GM12874 (cell line): Measurements from ENCODE around the gene PRTG.

Experiments
- TF ChIP-seq, protein P1 (sequence below): IDR thresholded peaks from 2 replicates; pipeline ENCODE4 v1.5.1; 2011; ENCODE audit warnings: low read depth, mild to moderate bottlenecking, control low read depth, low read length, moderate library complexity; ENCODE audit not compliant: insufficient read depth

PRTG gene

GRCh38 chr15:55742927-55743728 lies at the start of gene PRTG:
Gene PRTG, minus strand, starts transcription at chr15:55743152. Its CDS starts 221 bp downstream, at chr15:55742931.
- TF ChIP-seq, protein P1, sequence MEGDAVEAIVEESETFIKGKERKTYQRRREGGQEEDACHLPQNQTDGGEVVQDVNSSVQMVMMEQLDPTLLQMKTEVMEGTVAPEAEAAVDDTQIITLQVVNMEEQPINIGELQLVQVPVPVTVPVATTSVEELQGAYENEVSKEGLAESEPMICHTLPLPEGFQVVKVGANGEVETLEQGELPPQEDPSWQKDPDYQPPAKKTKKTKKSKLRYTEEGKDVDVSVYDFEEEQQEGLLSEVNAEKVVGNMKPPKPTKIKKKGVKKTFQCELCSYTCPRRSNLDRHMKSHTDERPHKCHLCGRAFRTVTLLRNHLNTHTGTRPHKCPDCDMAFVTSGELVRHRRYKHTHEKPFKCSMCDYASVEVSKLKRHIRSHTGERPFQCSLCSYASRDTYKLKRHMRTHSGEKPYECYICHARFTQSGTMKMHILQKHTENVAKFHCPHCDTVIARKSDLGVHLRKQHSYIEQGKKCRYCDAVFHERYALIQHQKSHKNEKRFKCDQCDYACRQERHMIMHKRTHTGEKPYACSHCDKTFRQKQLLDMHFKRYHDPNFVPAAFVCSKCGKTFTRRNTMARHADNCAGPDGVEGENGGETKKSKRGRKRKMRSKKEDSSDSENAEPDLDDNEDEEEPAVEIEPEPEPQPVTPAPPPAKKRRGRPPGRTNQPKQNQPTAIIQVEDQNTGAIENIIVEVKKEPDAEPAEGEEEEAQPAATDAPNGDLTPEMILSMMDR = no peak

DNA sequence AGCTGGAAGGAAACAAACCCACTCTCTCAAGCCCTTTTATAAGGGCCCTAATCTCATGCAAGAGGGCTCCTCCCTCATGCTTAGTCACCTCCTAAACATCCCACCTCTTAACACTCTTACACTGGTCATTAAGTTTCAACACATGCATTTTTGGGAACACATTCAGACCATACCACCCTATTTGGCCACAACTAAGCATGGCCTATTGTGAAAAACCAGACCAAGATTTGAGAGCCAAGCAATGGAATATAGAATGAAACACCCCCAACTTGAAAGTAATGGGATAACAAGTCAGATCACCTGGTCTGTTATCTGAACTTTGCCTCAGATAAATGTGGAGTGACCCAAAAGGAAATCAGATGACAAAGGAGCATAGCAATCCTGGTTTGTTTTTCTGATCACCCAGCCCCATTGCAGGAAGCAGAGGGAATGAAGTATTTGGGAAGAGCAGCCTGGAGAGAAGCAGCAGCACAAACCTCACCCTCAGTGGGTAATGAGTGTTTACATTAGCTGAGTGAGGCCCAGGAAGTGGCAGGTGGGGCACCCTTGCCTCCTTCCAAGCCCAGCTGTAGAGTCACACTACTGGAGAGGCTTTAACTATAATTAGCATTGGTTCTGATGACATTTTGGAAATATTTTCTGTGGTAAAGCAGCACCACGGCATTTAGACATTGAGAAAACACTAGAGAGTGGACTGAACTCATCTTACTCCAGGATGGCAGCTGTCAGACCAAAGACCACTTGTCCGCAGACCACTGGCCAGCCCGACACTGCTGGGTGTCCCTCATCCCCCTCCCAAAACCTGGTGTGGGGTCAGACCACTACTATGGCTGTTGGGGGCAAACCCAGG lies 48.8 kb upstream of the PRTG start:
- TF ChIP-seq, protein P1 = no peak

DNA sequence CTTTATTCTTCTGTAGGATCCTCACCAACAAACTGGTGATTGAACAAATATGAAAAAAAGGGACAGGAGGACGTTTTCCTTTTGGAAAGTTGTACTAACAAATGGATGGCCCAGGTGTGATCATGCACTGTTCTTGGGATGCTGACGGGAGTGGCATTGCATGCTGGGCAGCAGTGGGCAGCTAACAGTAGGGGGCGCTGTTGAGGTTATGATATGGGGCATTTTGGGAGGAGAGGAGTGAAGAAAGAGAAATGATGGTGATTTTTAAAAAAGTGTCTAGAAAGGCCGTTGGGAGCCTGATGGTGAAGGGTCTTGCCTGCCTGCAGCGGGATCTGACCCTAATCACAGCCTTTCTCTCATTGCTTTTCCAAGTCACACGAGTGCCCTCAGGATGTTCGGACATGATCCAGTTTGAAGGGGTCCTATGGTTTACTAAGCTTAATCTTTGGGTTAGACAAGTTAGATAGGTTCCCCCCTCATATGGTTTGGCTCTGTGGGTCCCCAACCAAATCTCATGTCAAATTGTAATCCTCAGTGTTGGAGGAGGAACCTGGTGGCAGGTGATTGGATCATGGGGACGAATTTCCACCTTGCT lies 46.2 kb upstream of the PRTG start:
- TF ChIP-seq, protein P1 = peak; percentile 69

DNA sequence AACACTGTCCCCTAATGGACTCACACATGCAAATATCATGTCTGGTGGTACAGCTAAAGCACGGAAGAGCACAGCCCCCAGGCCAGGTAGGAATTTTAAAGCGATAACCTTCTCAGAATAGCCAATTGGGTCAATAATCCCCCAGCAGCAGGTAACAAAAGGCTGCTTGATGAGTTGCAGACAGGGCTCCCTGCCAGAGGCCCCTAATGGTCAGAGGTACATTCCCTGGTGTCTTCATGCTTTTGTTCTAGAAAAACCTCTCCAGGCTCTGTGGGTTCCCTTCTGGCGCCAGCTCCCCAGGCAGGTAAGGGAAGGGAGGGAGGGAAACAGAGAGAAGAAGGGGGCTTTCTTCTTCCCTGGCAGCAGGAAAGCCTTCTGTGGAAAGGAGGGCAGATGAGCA lies 43.4 kb upstream of the PRTG start:
- TF ChIP-seq, protein P1 = no peak

DNA sequence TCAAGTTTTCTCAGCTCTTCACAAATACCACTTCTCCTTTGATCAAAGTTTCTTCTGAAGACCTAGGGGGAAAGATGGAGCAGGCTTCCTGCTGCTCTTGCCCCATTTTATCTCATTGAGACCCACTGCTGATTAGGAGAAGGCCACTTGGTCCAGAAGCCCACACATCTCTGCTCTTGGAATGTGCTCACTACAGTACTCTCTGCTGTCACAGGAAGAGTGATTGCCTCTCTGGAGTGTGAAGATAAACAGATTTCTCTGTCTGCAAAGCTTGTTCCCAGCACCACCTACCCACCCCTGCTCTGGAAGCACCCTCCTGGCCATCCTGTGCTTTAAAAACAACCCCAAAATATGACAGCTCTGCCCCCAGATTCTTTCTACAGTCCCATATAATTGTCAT lies 41.3 kb upstream of the PRTG start:
- TF ChIP-seq, protein P1 = no peak

DNA sequence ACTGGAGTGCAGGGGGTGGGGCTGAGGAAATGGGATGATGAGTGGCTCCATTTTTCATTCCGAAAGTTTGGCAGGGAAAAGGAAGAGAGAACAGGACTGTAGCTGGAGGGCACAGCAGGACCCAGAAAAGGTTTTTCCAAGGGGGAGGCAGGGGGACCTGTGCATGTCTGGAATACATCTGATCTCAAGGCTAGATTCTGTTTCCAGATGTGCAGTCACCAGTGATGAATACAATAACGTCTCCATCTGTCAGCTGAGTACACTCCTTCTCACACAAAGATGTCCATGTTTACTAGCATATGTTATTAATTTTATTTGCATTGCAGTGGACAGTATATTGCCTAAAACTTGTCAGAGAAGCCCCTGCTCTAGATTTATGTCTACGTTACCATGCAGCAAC lies 39.9 kb upstream of the PRTG start:
- TF ChIP-seq, protein P1 = no peak

- TF ChIP-seq, protein P1 = no peak
These were observed 37.3 kb upstream of the PRTG start for GRCh38 chr15:55780292-55780691.
